Fibroblast of pulmonary artery (primary cell): ENCODE measurements around the gene ZNF862.

Source experiments
- DNase-seq: peaks from one replicate; pipeline ENCODE4 v3.0.0-alpha.2; 2010; ENCODE audit warnings: low read depth
- H3K4me3 ChIP-seq: replicated peaks from 2 replicates; pipeline ENCODE4 v1.5.1; 2011; ENCODE audit warnings: low read depth, mild to moderate bottlenecking, control low read depth, low read length, moderate library complexity
- TF ChIP-seq, protein P1 (sequence below): IDR thresholded peaks from 2 replicates; pipeline ENCODE4 v1.5.1; 2011; ENCODE audit warnings: mild to moderate bottlenecking, control low read depth, low read length, inconsistent platforms; ENCODE audit errors: missing control alignments

Gene ZNF862

DNA sequence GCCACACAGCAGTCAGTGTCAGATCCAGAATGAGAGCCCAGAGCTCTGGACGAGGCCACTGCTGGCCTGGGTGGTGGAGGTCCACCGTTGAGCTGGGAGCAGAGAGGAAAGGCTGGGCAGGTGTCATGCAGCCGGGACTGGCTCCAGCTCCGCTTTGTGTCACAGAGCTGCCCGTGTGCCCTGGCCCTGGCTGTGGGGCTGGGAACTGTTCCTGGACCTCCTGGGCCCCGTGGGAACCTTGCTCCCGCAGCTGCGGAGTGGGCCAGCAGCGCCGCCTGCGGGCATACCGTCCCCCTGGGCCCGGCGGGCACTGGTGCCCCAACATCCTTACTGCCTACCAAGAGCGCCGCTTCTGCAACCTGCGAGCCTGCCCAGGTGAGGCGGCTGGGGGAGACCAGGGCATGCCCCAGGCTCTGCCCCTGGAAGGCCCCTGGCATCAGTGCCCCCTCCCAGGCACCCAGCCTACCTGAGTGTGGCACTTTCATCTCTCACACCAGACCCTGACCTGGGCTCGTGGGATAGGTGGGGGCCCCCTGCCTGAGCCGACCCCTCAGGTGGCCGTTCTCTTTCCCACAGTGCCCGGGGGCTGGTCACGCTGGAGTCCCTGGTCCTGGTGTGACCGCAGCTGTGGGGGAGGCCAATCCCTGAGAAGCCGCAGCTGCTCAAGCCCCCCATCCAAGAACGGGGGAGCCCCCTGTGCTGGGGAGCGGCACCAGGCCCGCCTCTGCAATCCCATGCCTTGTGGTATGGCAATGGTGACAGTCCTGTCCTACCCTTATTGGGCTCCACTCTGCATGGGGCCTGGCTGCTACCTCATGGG, 18.8 kb upstream of the ZNF862 start:
- no peak overlapping the region for H3K4me3 ChIP-seq
- DNase-seq, result no peak
- TF ChIP-seq, protein P1, sequence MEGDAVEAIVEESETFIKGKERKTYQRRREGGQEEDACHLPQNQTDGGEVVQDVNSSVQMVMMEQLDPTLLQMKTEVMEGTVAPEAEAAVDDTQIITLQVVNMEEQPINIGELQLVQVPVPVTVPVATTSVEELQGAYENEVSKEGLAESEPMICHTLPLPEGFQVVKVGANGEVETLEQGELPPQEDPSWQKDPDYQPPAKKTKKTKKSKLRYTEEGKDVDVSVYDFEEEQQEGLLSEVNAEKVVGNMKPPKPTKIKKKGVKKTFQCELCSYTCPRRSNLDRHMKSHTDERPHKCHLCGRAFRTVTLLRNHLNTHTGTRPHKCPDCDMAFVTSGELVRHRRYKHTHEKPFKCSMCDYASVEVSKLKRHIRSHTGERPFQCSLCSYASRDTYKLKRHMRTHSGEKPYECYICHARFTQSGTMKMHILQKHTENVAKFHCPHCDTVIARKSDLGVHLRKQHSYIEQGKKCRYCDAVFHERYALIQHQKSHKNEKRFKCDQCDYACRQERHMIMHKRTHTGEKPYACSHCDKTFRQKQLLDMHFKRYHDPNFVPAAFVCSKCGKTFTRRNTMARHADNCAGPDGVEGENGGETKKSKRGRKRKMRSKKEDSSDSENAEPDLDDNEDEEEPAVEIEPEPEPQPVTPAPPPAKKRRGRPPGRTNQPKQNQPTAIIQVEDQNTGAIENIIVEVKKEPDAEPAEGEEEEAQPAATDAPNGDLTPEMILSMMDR, result no peak

DNA sequence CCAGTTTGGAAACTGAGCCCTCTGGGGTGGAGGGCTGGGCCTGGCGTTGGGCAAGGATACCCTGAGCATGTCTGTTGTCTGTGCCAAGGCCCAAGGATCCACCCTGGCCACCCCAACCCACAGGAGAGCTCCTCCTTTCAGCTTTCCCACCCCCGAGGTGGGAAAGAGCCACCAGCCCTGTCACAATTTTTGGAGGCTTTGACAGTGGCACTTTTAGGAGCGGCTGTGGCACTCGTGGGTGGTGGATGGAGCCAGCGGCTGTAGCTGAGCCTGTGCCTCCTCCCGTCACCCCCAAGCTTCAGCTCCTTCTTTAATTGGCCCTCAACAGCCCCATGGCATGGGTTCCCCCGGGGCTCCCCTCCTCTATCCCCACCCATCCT, 18.2 kb upstream of the ZNF862 start:
- H3K4me3 ChIP-seq, result no peak overlapping the region
- DNase-seq, result no peak
- TF ChIP-seq, protein P1, result no peak

DNA sequence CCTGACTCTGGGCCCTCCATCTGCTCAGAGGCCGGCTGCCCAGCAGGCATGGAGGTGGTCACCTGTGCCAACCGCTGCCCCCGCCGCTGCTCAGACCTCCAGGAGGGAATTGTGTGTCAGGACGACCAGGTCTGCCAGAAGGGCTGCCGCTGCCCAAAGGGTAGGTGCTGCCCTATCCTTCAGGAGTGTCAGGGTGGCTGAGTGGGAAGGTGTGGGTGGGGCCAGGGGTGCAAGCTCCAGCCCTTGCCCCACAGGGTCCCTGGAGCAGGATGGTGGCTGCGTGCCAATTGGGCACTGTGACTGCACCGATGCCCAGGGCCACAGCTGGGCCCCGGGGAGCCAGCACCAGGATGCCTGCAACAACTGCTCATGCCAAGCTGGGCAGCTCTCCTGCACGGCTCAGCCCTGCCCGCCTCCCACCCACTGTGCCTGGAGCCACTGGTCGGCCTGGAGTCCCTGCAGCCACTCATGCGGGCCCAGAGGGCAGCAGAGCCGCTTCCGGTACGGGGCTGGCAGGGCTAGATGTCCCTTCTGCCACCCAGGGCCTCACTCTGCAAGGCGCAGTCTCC, 17.5 kb upstream of the ZNF862 start:
- no peak overlapping the region for H3K4me3 ChIP-seq

DNA sequence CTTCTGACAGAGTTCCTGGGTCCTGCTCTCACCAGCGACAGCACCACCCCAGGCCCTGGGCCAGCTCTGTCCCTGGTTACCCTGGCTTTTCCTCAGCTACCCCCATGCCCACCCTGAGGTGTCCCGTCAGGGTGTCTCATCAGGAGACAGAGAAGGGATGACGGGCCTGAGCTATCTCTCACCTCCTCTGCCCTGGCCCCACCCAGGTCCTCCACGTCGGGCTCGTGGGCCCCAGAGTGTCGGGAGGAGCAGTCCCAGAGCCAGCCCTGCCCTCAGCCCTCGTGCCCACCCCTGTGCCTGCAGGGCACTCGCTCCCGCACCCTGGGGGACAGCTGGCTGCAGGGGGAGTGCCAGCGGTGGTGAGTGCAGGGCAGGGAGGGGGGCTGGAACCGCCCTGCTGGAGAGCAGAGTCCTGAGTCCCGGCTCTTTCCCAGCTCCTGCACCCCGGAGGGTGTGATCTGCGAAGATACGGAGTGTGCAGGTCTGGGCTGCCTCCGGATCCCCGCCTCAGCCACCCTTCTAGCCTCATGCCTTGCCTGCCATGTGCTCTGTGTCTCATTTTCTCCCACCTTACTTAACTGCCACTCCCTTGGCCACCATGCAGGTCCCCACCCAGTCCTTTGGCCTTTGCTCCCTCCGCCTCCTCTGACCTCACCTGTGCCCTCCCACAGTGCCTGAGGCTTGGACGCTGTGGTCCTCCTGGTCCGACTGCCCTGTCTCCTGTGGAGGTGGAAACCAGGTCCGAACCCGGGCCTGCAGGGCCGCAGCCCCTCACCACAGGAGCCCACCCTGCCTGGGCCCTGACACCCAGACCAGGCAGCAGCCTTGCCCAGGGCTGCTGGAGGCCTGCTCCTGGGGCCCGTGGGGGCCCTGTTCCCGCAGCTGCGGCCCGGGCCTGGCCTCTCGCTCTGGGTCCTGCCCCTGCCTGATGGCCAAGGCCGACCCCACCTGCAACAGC, 16.7 kb upstream of the ZNF862 start:
- no peak overlapping the region for H3K4me3 ChIP-seq
- no peak for DNase-seq
- TF ChIP-seq, protein P1, result no peak

More for the DNA sequence above, 17.5 kb upstream of the ZNF862 start:
- TF ChIP-seq, protein P1, result no peak
- no peak for DNase-seq

DNA sequence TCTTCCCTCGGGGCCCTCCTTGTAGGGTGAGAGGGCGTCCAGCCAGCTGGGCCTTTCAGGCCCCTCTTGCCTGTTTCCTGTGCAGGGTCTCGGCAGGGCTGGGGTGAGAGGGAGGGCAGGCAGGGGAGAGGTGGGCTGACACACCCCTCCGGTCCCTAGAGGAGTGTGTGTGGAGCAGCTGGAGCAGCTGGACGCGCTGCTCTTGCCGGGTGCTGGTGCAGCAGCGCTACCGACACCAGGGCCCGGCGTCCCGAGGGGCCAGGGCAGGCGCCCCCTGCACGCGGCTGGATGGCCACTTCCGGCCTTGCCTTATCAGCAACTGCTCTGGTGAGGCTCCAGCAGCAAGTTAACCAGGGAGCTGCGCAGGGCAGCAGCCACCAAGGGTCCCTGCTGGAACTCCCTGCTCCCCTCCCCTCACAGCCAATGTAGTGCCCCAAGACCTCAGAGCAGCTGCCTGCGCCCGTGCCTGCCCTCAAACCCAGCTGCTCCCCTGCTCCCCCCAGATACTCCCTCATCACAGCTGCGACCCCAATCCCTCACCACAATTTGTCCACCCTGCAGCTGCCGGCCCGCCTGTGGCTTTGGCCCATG, 15.7 kb upstream of the ZNF862 start:
- DNase-seq, result no peak
- TF ChIP-seq, protein P1, result no peak
- no peak overlapping the region for H3K4me3 ChIP-seq

DNA sequence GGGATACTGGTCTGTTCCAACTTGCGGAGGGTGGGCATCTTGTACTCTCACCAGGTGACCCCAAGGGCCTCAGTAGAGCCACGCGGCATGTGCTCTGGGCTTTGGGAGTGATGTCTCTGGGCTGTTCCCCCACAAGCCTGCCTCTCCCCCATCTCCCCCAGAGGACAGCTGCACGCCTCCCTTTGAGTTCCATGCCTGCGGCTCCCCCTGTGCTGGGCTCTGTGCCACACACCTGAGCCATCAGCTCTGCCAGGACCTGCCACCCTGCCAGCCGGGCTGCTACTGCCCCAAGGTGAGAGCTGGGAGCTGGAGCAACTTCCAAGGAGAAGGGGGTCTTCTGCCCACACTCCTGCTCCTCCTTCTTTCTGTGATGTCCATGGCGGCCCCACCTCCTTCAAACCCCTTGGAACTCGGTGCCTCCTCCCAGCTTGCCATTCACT, 15.0 kb upstream of the ZNF862 start:
- DNase-seq, result no peak
- no peak overlapping the region for H3K4me3 ChIP-seq
- TF ChIP-seq, protein P1, result no peak
